ENCODE results near the gene MUC4.

DNA sequence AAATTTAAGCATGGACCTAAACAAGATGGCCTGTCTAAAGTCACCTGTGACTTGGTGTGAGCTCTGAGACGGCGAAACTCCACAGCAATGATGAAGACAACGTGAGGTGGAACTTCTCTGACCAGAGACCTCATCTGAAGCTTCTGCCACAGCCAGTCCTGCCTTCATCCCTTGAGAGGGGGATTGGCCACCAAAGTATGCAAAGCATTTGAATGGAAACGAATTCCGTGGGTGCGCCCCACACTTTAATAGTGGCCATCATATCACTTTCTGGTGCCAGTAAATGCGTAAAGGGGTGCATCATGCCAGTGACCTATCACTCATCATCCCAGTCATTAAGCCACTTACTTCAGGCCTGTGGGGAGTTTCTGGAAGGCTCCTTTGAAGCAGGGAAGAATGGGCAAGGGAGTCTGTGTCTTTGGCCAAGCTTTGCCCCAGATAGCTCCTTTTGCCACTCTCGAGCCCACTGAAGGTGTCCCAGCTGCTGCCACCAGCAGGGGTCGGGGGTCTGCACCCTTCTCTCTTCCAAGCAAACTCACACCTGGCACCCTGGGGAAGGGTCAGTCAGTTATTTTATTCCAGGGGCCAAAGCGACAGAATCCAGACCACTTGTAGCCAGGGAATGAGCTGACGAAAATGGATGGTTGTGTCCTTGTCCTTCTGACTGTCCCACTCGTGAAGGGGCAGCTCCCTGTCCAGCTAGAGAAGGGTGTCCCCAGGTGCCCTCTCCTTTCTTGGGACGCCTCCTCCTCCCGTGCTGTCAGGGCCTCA lies 73.3 kb downstream of the MUC4 start:
- TF ChIP-seq POLR2A (IDR thresholded peaks at IDR 0.05; ENCODE audit: low read depth, low read length) (no peak), POLR2AphosphoS5 (IDR thresholded peaks at IDR 0.05; ENCODE audit: low read depth, low read length) (no peak), PAX5 (IDR thresholded peaks at IDR 0.05; ENCODE audit: insufficient read depth, low read length, severe bottlenecking) (no peak), POU2F2 (IDR thresholded peaks at IDR 0.05; ENCODE audit: low read depth, low read length) (no peak)

Measured in GM12891 (cell line).